Loucy (cell line): Measurements from ENCODE around the gene GRM7.
A peak's percentile ranks its signal among the peaks of the same experiment; 100 is the strongest.

ENCODE experiments used
- H2AFZ ChIP-seq: fragments of 200-600 bp; sonication (generic); 2 replicates; pipeline ENCODE4 v1.6.0; 2016; ENCODE audit warnings: antibody characterized with exemption, mild to moderate bottlenecking, low read length, moderate library complexity
- H3F3A ChIP-seq: fragments of 200-600 bp; 2 replicates; pipeline ENCODE4 v1.6.0; 2016; ENCODE audit warnings: antibody characterized with exemption, low read depth, mild to moderate bottlenecking
- H3K27me3 ChIP-seq: fragments of 200-600 bp; sonication (generic); 2 replicates; pipeline ENCODE4 v1.6.1; 2014; ENCODE audit warnings: low read length, mild to moderate bottlenecking; ENCODE audit not compliant: insufficient read depth, poor library complexity, severe bottlenecking
- H3K36me3 ChIP-seq: fragments of 200-600 bp; sonication (generic); 2 replicates; pipeline ENCODE4 v1.6.1; 2016; ENCODE audit warnings: low read length; ENCODE audit not compliant: insufficient read depth
- H3K4me1 ChIP-seq: fragments of 200-600 bp; sonication (generic); 2 replicates; pipeline ENCODE4 v1.5.1; 2014; ENCODE audit warnings: low read length, mild to moderate bottlenecking; ENCODE audit not compliant: insufficient read depth, poor library complexity, severe bottlenecking
- H3K4me2 ChIP-seq: fragments of 200-600 bp; sonication (generic); 2 replicates; pipeline ENCODE4 v1.6.0; 2014; ENCODE audit warnings: antibody characterized with exemption, low read length, low read depth, mild to moderate bottlenecking; ENCODE audit not compliant: poor library complexity, severe bottlenecking
- H3K4me3 ChIP-seq: fragments of 200-600 bp; sonication (generic); 2 replicates; pipeline ENCODE4 v1.5.1; 2014; ENCODE audit warnings: low read length, mild to moderate bottlenecking, mixed read lengths; ENCODE audit not compliant: poor library complexity, severe bottlenecking
- H3K79me2 ChIP-seq: fragments of 200-600 bp; sonication (generic); 2 replicates; pipeline ENCODE4 v1.6.1; 2014; ENCODE audit warnings: low read length; ENCODE audit not compliant: insufficient read depth
- H3K9ac ChIP-seq: fragments of 200-600 bp; sonication (generic); 2 replicates; pipeline ENCODE4 v1.6.0; 2014; ENCODE audit warnings: mild to moderate bottlenecking, low read depth, low read length, moderate library complexity; ENCODE audit not compliant: poor library complexity, severe bottlenecking
- H3K9me2 ChIP-seq: fragments of 200-600 bp; sonication (generic); replicated peaks from 2 replicates; pipeline ENCODE4 v1.6.1; 2016; ENCODE audit warnings: low read depth, low read length, mixed read lengths
- H3K9me3 ChIP-seq: fragments of 200-600 bp; sonication (generic); 2 replicates; pipeline ENCODE4 v1.6.1; 2014; ENCODE audit warnings: mild to moderate bottlenecking, antibody characterized with exemption, low read length, low read depth; ENCODE audit not compliant: insufficient read depth
- H4K20me1 ChIP-seq: fragments of 200-600 bp; sonication (generic); 2 replicates; pipeline ENCODE4 v1.6.0; 2014; ENCODE audit warnings: antibody characterized with exemption, low read length, mild to moderate bottlenecking; ENCODE audit not compliant: insufficient read depth, poor library complexity, severe bottlenecking
- CTCF ChIP-seq: fragments of 200-600 bp; sonication (generic); conservative IDR thresholded peaks from 2 replicates; pipeline ENCODE4 v1.5.1; 2014; ENCODE audit warnings: mild to moderate bottlenecking, antibody characterized with exemption, low read length
- EZH2phosphoT487 ChIP-seq: fragments of 200-600 bp; IDR thresholded peaks from 2 replicates; pipeline ENCODE4 v1.6.1; 2018; ENCODE audit warnings: antibody characterized with exemption, mild to moderate bottlenecking, moderate library complexity, borderline replicate concordance

The GRM7 gene

GRCh38 chr3:7546253-7546652, 685.3 kb downstream of the GRM7 start:
- no peak overlapping the region; the same call in 1 of the 2 replicates for H2AFZ ChIP-seq
- TF ChIP-seq CTCF (peak; percentile 55), EZH2phosphoT487 (no peak)

GRCh38 chr3:7547826-7548225, 686.9 kb downstream of the GRM7 start:
- no peaks in the 10 kb centered on the region for H3F3A ChIP-seq
- H3K4me1 ChIP-seq = no peaks in the 10 kb centered on the region
- H3K4me2 ChIP-seq = no peak overlapping the region
- H3K27me3 ChIP-seq = no peaks in the 10 kb centered on the region
- H2AFZ ChIP-seq = no peak overlapping the region
- H3K4me3 ChIP-seq = no peak overlapping the region
- no peaks in the 10 kb centered on the region for H3K79me2 ChIP-seq
- H3K36me3 ChIP-seq = no peaks in the 10 kb centered on the region
- H4K20me1 ChIP-seq = no peaks in the 10 kb centered on the region
- no peaks in the 10 kb centered on the region for H3K9me2 ChIP-seq
- H3K9me3 ChIP-seq = peaks cover 9% of the 10 kb centered on the region; the same call in 1 of the 2 replicates
- TF ChIP-seq CTCF (no peak), EZH2phosphoT487 (no peak)
- H3K9ac ChIP-seq = no peak overlapping the region

More at GRCh38 chr3:7546253-7546652, 685.3 kb downstream of the GRM7 start:
- Histone ChIP-seq H3K9me3 (no peaks in the 10 kb centered on the region), H3K79me2 (no peaks in the 10 kb centered on the region), H3K9me2 (no peaks in the 10 kb centered on the region), H3K4me3 (no peak overlapping the region), H3K36me3 (no peaks in the 10 kb centered on the region), H4K20me1 (no peaks in the 10 kb centered on the region), H3K27me3 (no peaks in the 10 kb centered on the region), H3K4me2 (no peak overlapping the region), H3F3A (no peaks in the 10 kb centered on the region), H3K4me1 (no peaks in the 10 kb centered on the region), H3K9ac (no peak overlapping the region)

- Histone ChIP-seq H3K79me2 (no peaks in the 10 kb centered on the region), H3K4me1 (no peaks in the 10 kb centered on the region), H2AFZ (no peak overlapping the region), H3K9me2 (no peaks in the 10 kb centered on the region), H3K36me3 (no peaks in the 10 kb centered on the region), H3K27me3 (no peaks in the 10 kb centered on the region), H3F3A (no peaks in the 10 kb centered on the region), H4K20me1 (no peaks in the 10 kb centered on the region), H3K4me3 (no peak overlapping the region), H3K4me2 (no peak overlapping the region), H3K9me3 (no peaks in the 10 kb centered on the region), H3K9ac (no peak overlapping the region)
- TF ChIP-seq CTCF (no peak), EZH2phosphoT487 (no peak)
Observed at GRCh38 chr3:7562892-7563291, 702.0 kb downstream of the GRM7 start.
